ENCODE results near the gene SPCS3.

SPCS3 gene

DNA sequence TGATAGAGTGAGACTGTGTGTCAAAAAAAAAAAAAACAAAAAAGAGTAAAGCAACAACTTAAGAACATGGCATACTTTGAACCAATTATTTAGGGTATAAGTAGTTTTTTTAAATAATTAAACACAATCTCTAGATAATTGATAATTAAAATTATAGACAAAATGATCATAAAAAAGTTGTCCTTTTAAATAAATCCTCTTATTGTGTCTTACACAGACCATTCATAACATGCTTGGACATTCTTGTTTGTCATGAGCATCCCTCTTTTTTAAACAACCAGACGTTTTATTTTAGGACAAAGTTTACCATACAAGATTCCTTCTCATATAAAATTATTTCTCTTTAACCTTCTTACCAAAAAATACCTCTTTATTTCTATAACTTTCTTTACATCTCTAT is 35.1 kb downstream of the SPCS3 start:
- no peak for DNase-seq

DNA sequence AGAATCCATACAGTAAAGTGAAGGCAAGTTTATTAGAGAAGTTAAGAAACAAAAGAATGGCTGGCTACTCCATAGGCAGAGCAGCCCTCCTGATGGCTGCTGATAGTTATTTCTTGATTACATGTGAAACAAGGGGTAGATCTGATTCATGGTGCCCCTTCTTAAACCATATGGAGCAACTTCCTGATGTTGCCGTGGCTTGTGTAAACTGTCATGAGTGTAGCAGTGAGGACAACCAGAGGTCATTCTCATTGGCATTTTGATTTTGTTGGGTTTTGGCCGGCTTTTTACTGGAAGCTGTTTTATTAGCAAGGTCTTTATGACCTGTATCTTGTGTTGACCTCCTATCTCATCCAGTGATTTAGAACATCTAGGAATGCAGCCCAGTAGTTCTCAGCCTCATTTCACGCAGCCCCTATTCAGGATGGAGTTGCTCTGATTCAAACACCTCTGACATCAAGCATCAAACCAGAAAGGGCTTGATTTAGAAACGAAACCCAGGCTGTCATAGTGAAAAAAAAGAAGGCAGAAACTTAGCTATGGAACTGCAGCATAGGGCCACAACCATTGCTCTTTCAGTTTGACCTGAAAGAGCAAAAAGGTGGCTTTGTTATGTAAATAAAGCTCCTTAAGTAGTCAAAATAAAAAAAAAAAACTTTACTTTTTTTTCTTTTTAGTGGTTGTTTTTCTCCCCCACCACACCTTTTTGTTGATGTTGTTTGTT is 37.8 kb downstream of the SPCS3 start:
- no peak for DNase-seq

DNA sequence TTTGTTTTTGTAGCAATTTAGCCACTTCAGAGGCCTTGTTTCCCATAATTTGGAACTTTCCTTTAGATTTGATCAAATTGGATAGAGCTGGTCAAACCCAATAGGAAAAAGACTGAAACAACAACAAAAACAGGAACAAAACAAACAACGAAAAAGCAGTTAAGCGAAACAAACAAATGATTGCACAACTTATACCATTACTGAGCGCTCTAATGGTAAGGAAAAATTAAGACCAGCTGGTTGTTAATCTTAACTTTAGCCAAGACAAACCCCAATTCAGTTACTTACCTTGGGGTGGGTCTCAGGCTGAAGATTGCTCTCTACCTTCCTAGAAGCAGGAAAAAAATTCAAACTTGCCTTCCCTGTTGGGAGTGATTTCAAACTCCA is 38.3 kb downstream of the SPCS3 start:
- DNase-seq = no peak

DNA sequence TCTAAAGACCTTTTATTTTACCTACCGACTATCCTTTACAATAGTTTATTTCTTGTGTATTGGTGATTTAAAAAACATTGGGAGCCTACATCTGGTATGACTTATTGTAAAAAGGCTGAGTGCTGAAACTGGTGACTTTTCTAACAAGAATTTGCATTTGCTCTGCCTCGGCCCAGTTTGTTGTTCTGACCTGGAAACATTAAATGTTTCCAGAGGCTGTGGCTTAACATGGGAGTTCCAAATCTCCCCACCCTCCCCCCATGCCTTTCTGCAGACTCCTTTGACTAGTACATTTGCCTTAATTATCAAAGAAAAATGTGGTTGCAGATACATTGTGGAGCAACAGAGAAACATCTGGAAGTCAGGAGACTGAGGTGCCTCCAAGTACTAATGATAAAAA is 39.8 kb downstream of the SPCS3 start:
- no peak for DNase-seq

DNA sequence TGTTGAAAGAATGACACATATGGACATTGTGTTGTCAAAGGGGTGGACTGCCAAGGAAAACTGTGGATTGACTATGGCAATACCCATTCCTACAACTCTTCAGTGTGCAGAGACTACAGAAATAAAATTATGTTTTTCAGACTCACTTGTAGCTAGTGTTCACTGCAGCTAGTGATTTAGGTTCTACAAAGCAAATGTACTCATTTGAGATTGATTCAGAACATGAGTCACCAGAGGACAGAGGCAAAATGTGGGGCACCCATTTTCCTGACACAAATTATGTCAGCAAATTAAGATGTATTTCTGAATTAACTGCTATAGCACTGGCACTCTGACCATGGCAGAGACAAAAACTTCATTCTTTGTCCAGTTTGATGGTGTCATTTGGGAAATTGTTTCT is 40.7 kb downstream of the SPCS3 start:
- no peak for DNase-seq

DNA sequence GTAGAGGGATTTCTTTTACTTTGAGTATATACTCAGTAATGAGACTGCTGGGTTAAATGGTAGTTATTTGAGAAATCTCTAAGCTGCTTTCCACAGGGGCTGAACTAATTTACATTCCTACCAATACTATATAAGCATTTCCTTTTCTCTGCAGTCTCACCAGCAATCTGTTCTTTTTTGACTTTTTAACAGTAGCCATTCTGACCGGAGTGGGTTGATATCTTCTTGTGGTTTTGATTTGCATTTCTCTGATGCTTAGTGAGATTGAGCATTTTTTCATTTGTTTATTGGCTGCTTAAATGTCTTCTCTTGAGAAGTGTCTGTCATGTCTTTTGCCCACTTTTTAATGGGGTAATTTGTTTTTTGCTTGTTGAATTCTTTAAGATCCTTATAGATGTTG is 43.3 kb downstream of the SPCS3 start:
- no peak for DNase-seq

DNA sequence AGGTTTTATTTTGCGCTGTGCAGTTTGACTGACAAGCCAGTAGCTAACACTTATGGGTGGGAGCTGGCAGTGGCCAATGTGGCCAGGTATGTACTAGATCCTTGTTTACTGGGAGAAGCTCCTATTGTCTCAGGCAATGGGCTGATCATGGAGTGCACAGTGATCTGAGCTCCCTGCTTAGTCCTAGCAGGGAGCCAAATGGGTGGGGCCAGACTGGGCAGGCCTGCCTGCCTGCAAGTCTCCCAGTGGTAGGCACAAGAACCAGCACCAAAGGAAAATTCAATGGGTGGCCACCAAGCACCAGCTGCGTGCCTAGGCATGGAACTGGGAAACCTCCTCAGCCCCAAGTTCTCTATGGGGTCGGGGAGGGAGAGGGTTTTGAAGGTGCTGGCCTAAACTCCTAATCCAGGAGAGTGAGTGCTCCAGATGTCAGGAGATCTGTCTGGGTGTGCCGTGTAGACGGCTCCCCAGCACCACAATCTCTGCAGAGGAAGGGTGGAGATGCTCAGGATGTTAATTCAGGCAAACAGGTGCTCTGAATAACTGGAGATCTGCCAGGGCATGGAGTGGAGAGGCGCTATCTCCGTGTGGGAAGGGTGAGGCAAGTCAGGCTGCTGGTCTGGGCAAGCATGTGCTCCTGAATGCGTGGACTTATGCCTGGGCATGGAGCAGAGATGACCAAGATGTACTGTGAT is 48.2 kb downstream of the SPCS3 start:
- no peak for DNase-seq

DNA sequence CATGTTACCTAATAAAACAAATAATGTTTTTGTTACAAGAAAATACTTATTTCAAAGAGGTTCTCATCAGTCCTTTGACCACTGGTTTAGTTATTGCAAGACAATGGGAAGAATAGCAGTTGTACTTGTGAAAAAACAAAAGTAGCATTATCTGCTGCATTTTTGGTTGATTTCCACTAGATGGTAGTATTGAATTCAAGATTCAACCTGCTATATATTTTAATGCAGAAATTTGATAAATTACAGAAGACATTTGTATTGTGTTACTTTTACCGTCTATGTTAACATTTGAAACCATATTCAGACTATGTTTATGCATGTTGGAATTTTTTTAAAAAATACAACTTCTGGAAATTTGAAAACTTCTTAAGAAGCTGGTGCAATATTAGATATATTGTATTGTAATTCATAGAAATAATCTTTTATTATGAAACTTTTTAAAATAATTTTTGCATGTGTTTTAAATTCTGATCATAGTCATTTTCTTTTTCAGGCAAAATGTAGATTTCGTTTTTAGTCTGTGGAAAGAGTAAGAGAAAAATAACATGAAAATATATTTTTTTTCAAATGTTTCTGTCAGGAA is 56.4 kb downstream of the SPCS3 start:
- DNase-seq = no peak

DNA sequence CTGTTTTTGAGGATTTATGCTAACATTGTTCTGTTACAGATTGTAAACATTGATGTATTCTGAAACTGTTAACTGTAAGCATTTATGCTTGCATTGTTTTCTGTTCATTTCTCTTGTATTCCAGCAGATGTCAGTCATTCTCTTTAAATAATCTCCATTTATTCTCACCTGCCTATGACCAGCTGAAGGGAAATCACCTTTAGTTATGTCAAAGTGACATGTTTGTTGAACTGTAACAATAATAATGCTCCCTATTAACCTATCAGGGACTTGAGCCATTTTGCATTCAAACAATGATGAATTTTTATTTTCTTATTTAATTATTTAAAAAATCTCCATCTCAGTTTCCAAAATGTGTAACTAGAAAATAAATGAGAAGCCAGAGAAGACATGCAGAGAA is 58.0 kb downstream of the SPCS3 start:
- DNase-seq = no peak

DNA sequence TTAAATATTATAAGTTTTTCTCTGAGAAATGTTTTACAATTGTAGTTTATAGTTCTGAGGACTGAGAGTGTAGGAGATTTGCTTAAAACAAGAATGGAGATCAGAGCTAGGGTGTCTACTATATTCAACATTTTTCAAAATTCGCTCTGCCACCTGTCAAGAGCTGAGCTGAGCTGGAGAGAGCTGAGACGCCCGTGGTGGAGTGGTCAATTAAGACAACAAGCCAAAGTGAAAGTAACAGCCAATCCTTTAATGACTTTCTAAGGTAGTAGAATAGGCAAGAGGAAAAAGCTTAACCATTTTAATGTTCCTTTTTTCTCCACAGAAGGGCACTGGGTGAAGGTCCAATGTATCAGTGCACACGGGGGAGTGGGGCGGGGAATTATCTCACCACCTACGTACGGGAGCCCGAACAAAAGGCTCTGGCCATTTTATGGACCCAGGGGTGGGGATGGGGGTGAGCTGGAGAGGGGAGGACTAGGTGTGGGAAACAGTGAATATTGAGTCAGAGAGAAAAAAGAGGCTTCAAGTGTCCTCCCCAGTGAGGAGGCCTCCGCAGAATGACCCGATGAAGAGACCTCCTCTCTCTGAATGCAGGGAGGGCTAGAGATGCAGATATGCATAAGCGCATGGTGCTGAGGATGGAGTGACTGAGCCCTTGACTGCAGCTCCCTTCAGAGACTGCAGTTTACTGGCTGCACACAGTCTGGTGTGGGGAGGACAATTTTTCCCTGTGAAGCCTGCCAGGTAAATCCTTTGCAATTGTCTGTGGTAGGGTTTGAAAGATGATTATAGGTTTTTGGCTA is 60.8 kb downstream of the SPCS3 start:
- no peak for DNase-seq
